Kidney (tissue), 14 donors: ENCODE results near the gene MX1. TPM values are rescaled to one million over a fixed set of nuclear protein-coding genes. Genes with fewer than 3 reads are reported as not detected.

Experiments used
- DNase-seq, 5 donors: peaks; one replicate each; pipeline ENCODE4 v3.0.0-alpha.2; 2013 to 2020
- FAIRE-seq: peaks from 2 replicates; lab custom pipeline; 2012; peaks lifted over from hg19 to GRCh38; lab: Jason Lieb, UNC
- H3K27ac ChIP-seq, 2 donors: one replicate each; pipeline ENCODE4 v1.7.0; 2013; ENCODE audit warnings: low read depth in 2 of 2, low read length in 2 of 2, inconsistent platforms in 1 of 2
- H3K27me3 ChIP-seq: one replicate; pipeline ENCODE4 v1.7.1; 2013; ENCODE audit warnings: low read length, inconsistent platforms; ENCODE audit not compliant: control insufficient read depth, insufficient read depth
- H3K36me3 ChIP-seq, 3 donors: one replicate each; pipeline versions ENCODE4 v1.7.0 to v1.7.1; 2013; ENCODE audit warnings: low read length in 3 of 3, control low read depth in 1 of 3, inconsistent platforms in 1 of 3; ENCODE audit not compliant: insufficient read depth in 3 of 3, control insufficient read depth in 2 of 3
- H3K4me1 ChIP-seq, 3 donors: one replicate each; pipeline versions ENCODE4 v1.7.0 to v1.7.1; 2013; ENCODE audit warnings: low read length in 3 of 3, inconsistent platforms in 1 of 3, low read depth in 1 of 3; ENCODE audit not compliant: control insufficient read depth in 2 of 3, insufficient read depth in 2 of 3
- H3K4me3 ChIP-seq, 3 donors: one replicate each; pipeline versions ENCODE4 v1.7.0 to v1.8.1; 2013; ENCODE audit warnings: low read length in 3 of 3, control low read depth in 1 of 3, inconsistent platforms in 1 of 3
- H3K9ac ChIP-seq, 3 donors: one replicate each; pipeline versions ENCODE4 v1.7.0 to v1.7.1; 2013; ENCODE audit warnings: low read length in 3 of 3, control low read depth in 1 of 3, inconsistent platforms in 1 of 3
- H3K9me3 ChIP-seq, 3 donors: one replicate each; pipeline versions ENCODE4 v1.7.0 to v1.7.1; 2013; ENCODE audit warnings: low read length in 3 of 3, control low read depth in 1 of 3, inconsistent platforms in 1 of 3; ENCODE audit not compliant: control insufficient read depth in 2 of 3, insufficient read depth in 1 of 3
- intact Hi-C: fragments of 100-400 bp; cut with DNase I; formaldehyde crosslinking; loops from one replicate; pipeline ENCODE4 v1.11.1; 2022
- polyA plus RNA-seq: library from polyadenylated mRNA; stranded (reverse); fragments of 350-450 nt; fragmentation: Illumina TruSeq; extraction: RNeasy Lipid Tissue Mini Kit (QIAGEN cat#74804); gene quantifications from one replicate; pipeline ENCODE4 v1.2.3, GENCODE V29; 2014; ENCODE audit warnings: low read depth, low replicate concordance; ENCODE audit not compliant: insufficient read depth
- total RNA-seq: library from RNA; stranded (reverse); fragmentation: NEBNext Ultra II Directional; extraction: Animal tissue kit (Norgen Biotek cat#: 25700); gene quantifications from one replicate; pipeline ENCODE4 v1.2.1, GENCODE V29; 2021
- TF ChIP-seq, protein P1 (sequence below): IDR thresholded peaks from 3 replicates; pipeline ENCODE4 v1.5.1; 2012; ENCODE audit warnings: mild to moderate bottlenecking, moderate library complexity, borderline replicate concordance; ENCODE audit not compliant: insufficient read depth; ENCODE audit errors: extremely low read depth
- donor health status: control.
- donor health status: control.
- donor health status: control.
- donor health status: control.
- donor health status: control.
- donor health status: DM: yes; HTN: yes; CAD: no.
- donor health status: Normal renal cell carcinoma (clear cell type).

Gene MX1
- total and polyA plus RNA-seq, 2 donors from 2014 or later = 22.9 to 47.4 TPM

- no peaks in the 10 kb centered on the region for H3K4me1 ChIP-seq
- H3K36me3 ChIP-seq = peaks cover 0 to 27% (median 8%) of the 10 kb centered on the region in 3 donors
- intact Hi-C loops = no loop called here
- H3K9me3 ChIP-seq = no peaks in the 10 kb centered on the region
- no peak overlapping the region for H3K9ac ChIP-seq
- DNase-seq = no peak
- H3K4me3 ChIP-seq = no peak overlapping the region
- no peaks in the 10 kb centered on the region for H3K27me3 ChIP-seq
- no peak overlapping the region for H3K27ac ChIP-seq
- TF ChIP-seq, protein P1, sequence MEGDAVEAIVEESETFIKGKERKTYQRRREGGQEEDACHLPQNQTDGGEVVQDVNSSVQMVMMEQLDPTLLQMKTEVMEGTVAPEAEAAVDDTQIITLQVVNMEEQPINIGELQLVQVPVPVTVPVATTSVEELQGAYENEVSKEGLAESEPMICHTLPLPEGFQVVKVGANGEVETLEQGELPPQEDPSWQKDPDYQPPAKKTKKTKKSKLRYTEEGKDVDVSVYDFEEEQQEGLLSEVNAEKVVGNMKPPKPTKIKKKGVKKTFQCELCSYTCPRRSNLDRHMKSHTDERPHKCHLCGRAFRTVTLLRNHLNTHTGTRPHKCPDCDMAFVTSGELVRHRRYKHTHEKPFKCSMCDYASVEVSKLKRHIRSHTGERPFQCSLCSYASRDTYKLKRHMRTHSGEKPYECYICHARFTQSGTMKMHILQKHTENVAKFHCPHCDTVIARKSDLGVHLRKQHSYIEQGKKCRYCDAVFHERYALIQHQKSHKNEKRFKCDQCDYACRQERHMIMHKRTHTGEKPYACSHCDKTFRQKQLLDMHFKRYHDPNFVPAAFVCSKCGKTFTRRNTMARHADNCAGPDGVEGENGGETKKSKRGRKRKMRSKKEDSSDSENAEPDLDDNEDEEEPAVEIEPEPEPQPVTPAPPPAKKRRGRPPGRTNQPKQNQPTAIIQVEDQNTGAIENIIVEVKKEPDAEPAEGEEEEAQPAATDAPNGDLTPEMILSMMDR = no peak
- no peak for FAIRE-seq
These were observed 16.6 kb downstream of the MX1 start for GRCh38 chr21:41442481-41443186.

GRCh38 chr21:41443562-41443961 lies 17.5 kb downstream of the MX1 start:
- H3K36me3 ChIP-seq = peaks cover 0 to 25% (median 6%) of the 10 kb centered on the region in 3 donors
- no peaks in the 10 kb centered on the region for H3K4me1 ChIP-seq
- no peak overlapping the region for H3K4me3 ChIP-seq
- FAIRE-seq (no peak), DNase-seq (no peak)
- H3K9me3 ChIP-seq = no peaks in the 10 kb centered on the region
- no peak overlapping the region for H3K27ac ChIP-seq
- intact Hi-C loops = no loop called here
- TF ChIP-seq, protein P1 = no peak
- no peaks in the 10 kb centered on the region for H3K27me3 ChIP-seq
- no peak overlapping the region for H3K9ac ChIP-seq

- Histone ChIP-seq H3K9ac (no peak overlapping the region), H3K36me3 (peaks cover 0 to 30% (median 6%) of the 10 kb centered on the region in 3 donors), H3K4me1 (no peaks in the 10 kb centered on the region), H3K27ac (no peak overlapping the region), H3K27me3 (no peaks in the 10 kb centered on the region), H3K9me3 (no peaks in the 10 kb centered on the region), H3K4me3 (no peak overlapping the region)
- FAIRE-seq (no peak), DNase-seq (peak in 1 of 5 donors; percentile 54)
- TF ChIP-seq, protein P1 = no peak
- intact Hi-C loops = no loop called here
These were observed 18.8 kb downstream of the MX1 start for GRCh38 chr21:41444703-41445464.
